ENCODE data around the gene GEMIN5.
"Not testable (repeated sequence)": the region's sequence is repeated elsewhere in the genome, so short reads cannot be mapped to it uniquely, and the experiment has no call there.

GEMIN5 gene

GRCh38 chr5:154937718-154938466 lies at the start of gene GEMIN5:
Gene GEMIN5, minus strand, starts transcription at chr5:154938211. Its CDS starts 78 bp downstream, at chr5:154938133.
- peak; percentile 77 for DNase-seq

GRCh38 chr5:154986151-154986550 lies 48.1 kb upstream of the GEMIN5 start:
- no peak for DNase-seq

- DNase-seq, result no peak
Measured at GRCh38 chr5:154984946-154985516, 47.0 kb upstream of the GEMIN5 start.

GRCh38 chr5:154978294-154978693 lies 40.3 kb upstream of the GEMIN5 start:
- DNase-seq, result not testable (repeated sequence)

GRCh38 chr5:154977409-154977808 lies 39.4 kb upstream of the GEMIN5 start:
- no peak for DNase-seq

- not testable (repeated sequence) for DNase-seq
Measured at GRCh38 chr5:154976082-154976481, 38.1 kb upstream of the GEMIN5 start.

- no peak for DNase-seq
Measured at GRCh38 chr5:154972476-154973080, 34.6 kb upstream of the GEMIN5 start.

GRCh38 chr5:154971501-154971900 lies 33.5 kb upstream of the GEMIN5 start:
- DNase-seq, result no peak

GRCh38 chr5:154970759-154971158 lies 32.7 kb upstream of the GEMIN5 start:
- DNase-seq, result no peak

- no peak for DNase-seq
Measured at GRCh38 chr5:154968953-154969352, 30.9 kb upstream of the GEMIN5 start.

GRCh38 chr5:154967421-154968024 lies 29.5 kb upstream of the GEMIN5 start:
- DNase-seq, result no peak

- no peak for DNase-seq
Measured at GRCh38 chr5:154966874-154967273, 28.9 kb upstream of the GEMIN5 start.

- DNase-seq, result no peak
Measured at GRCh38 chr5:154966081-154966841, 28.2 kb upstream of the GEMIN5 start.

GRCh38 chr5:154962494-154962893 lies 24.5 kb upstream of the GEMIN5 start:
- no peak for DNase-seq

GRCh38 chr5:154956712-154957111 lies 18.7 kb upstream of the GEMIN5 start:
- no peak for DNase-seq

- no peak for DNase-seq
Measured at GRCh38 chr5:154949781-154950180, 11.8 kb upstream of the GEMIN5 start.

- no peak for DNase-seq
Measured at GRCh38 chr5:154948313-154948712, 10.3 kb upstream of the GEMIN5 start.

GRCh38 chr5:154947778-154948177 lies 9.8 kb upstream of the GEMIN5 start:
- no peak for DNase-seq

GRCh38 chr5:154945695-154946301 lies 7.8 kb upstream of the GEMIN5 start:
- DNase-seq, result no peak

- DNase-seq, result no peak
Measured at GRCh38 chr5:154944716-154945115, 6.7 kb upstream of the GEMIN5 start.

GRCh38 chr5:154943527-154943926 lies 5.5 kb upstream of the GEMIN5 start:
- no peak for DNase-seq

GRCh38 chr5:154940772-154941620 lies 3.0 kb upstream of the GEMIN5 start, which contains the start of gene MRPL22:
Gene MRPL22, plus strand, starts transcription at chr5:154941073. Its CDS starts 38 bp downstream, at chr5:154941111.
- DNase-seq, result peak; percentile 90
